IMR-90 (cell line): ENCODE measurements around the gene DYSF. TPM values are rescaled to one million over a fixed set of nuclear protein-coding genes. Genes with fewer than 3 reads are reported as not detected.
"Not testable (repeated sequence)": the region's sequence is repeated elsewhere in the genome, so short reads cannot be mapped to it uniquely, and the experiment has no call there.

Source experiments
- ATAC-seq: fragments of 200-7000 bp; cut with Tn5 transposase; 2 replicates; pipeline ENCODE4 v1.9.1; 2020; ENCODE audit warnings: low read depth, mild to moderate bottlenecking, moderate library complexity
- BruUV-seq: library from RNA; stranded (reverse); fragments of 400-500 nt; replicated peaks from 2 replicates; lab custom pipeline; 2021; lab: Mats Ljungman, UMichigan
- CTCF ChIA-PET: fragments of 300-600 bp; formaldehyde crosslinking; extraction: SDS; loops from one replicate; lab custom pipeline; 2021; ENCODE audit warnings: antibody characterized with exemption; lab: Yijun Ruan, JAX
- POLR2A ChIA-PET: fragments of 300-600 bp; sonication (Branson Sonifier 250); formaldehyde crosslinking; loops from one replicate; lab custom pipeline; 2022; ENCODE audit warnings: antibody characterized with exemption; ENCODE audit not compliant: unreplicated experiment; lab: Charles Lee
- DNase-seq: peaks from one replicate; pipeline ENCODE4 v3.0.0; 2013
- H2AFZ ChIP-seq: replicated peaks from 2 replicates; pipeline ENCODE3; 2013; ENCODE audit warnings: low read length, mild to moderate bottlenecking; ENCODE audit not compliant: poor library complexity
- H2AK5ac ChIP-seq: 2 replicates; pipeline ENCODE4 v1.6.1; 2013; ENCODE audit warnings: low read depth, low read length, inconsistent platforms
- H2AK9ac ChIP-seq: replicated peaks from 2 replicates; pipeline ENCODE3; 2013; ENCODE audit warnings: mild to moderate bottlenecking, low read depth, low read length, moderate library complexity; ENCODE audit not compliant: poor library complexity
- H2BK120ac ChIP-seq: 2 replicates; pipeline ENCODE4 v1.6.1; 2013; ENCODE audit warnings: low read depth, low read length, inconsistent platforms
- H2BK15ac ChIP-seq: 3 replicates; pipeline ENCODE4 v1.6.1; 2013; ENCODE audit warnings: low read depth, low read length, inconsistent platforms
- H2BK20ac ChIP-seq: 2 replicates; pipeline ENCODE4 v1.6.1; 2013; ENCODE audit warnings: low read depth, mild to moderate bottlenecking, inconsistent platforms, low read length, moderate library complexity
- H2BK5ac ChIP-seq: 2 replicates; pipeline ENCODE4 v1.6.1; 2013; ENCODE audit warnings: mild to moderate bottlenecking, low read depth, low read length, inconsistent platforms; ENCODE audit not compliant: poor library complexity, severe bottlenecking
- H3K14ac ChIP-seq: replicated peaks from 2 replicates; pipeline ENCODE4 v1.6.1; 2013; ENCODE audit warnings: low read depth, low read length, inconsistent platforms
- H3K18ac ChIP-seq: 2 replicates; pipeline ENCODE4 v1.6.1; 2013; ENCODE audit warnings: low read depth, low read length, control low read depth
- H3K23ac ChIP-seq: 2 replicates; pipeline ENCODE4 v1.6.1; 2013; ENCODE audit warnings: low read depth, low read length, inconsistent platforms
- H3K27ac ChIP-seq: 2 replicates; pipeline ENCODE4 v1.5.1; 2013; ENCODE audit warnings: mild to moderate bottlenecking, control low read depth, low read length; ENCODE audit not compliant: insufficient read depth
- H3K27me3 ChIP-seq: 2 replicates; pipeline ENCODE4 v1.6.1; 2013; ENCODE audit warnings: low read length; ENCODE audit not compliant: control insufficient read depth, insufficient read depth
- H3K36me3 ChIP-seq: 2 replicates; pipeline ENCODE4 v1.6.1; 2013; ENCODE audit warnings: low read length, mixed read lengths; ENCODE audit not compliant: control insufficient read depth, insufficient read depth
- H3K4ac ChIP-seq: 2 replicates; pipeline ENCODE4 v1.6.1; 2013; ENCODE audit warnings: low read depth, low read length, inconsistent platforms
- H3K4me1 ChIP-seq: 2 replicates; pipeline ENCODE4 v1.6.1; 2013; ENCODE audit warnings: low read length, mixed read lengths; ENCODE audit not compliant: control insufficient read depth, insufficient read depth
- H3K4me2 ChIP-seq: 2 replicates; pipeline ENCODE4 v1.6.1; 2013; ENCODE audit warnings: low read depth, mild to moderate bottlenecking, control low read depth, low read length, moderate library complexity
- H3K4me3 ChIP-seq: 2 replicates; pipeline ENCODE4 v1.5.1; 2013; ENCODE audit warnings: low read depth, mild to moderate bottlenecking, control low read depth, low read length, moderate library complexity; ENCODE audit not compliant: insufficient read depth
- H3K56ac ChIP-seq: 2 replicates; pipeline ENCODE4 v1.6.1; 2013; ENCODE audit warnings: low read length, inconsistent platforms; ENCODE audit not compliant: insufficient read depth; ENCODE audit errors: extremely low read depth
- H3K79me1 ChIP-seq, 2 experiments: 2 replicates each; pipeline ENCODE4 v1.6.1; 2013; ENCODE audit warnings: low read length in 2 of 2, inconsistent platforms in 1 of 2, low read depth in 1 of 2
- H3K9ac ChIP-seq: 2 replicates; pipeline ENCODE4 v1.6.1; 2013; ENCODE audit warnings: low read depth, low read length, control low read depth
- H3K9me1 ChIP-seq: 2 replicates; pipeline ENCODE4 v1.6.1; 2013; ENCODE audit warnings: low read length, inconsistent platforms; ENCODE audit not compliant: insufficient read depth
- H3K9me3 ChIP-seq: 2 replicates; pipeline ENCODE4 v1.6.1; 2013; ENCODE audit warnings: low read length; ENCODE audit not compliant: control insufficient read depth, insufficient read depth
- H4K20me1 ChIP-seq: 2 replicates; pipeline ENCODE4 v1.6.1; 2013; ENCODE audit warnings: low read length, inconsistent platforms; ENCODE audit not compliant: insufficient read depth
- H4K5ac ChIP-seq: 2 replicates; pipeline ENCODE4 v1.6.1; 2013; ENCODE audit warnings: mild to moderate bottlenecking, low read depth, low read length, control low read depth
- H4K8ac ChIP-seq, 2 experiments: 2 replicates each; pipeline ENCODE4 v1.6.1; 2013; ENCODE audit warnings: low read depth in 2 of 2, low read length in 2 of 2, control low read depth in 1 of 2, inconsistent platforms in 1 of 2
- H4K91ac ChIP-seq: 2 replicates; pipeline ENCODE4 v1.6.1; 2013; ENCODE audit warnings: low read depth, low read length, inconsistent platforms; ENCODE audit not compliant: insufficient read depth
- CEBPB ChIP-seq: IDR thresholded peaks from 2 replicates; pipeline ENCODE4 v1.6.1; 2012; ENCODE audit warnings: low read depth, low read length, improper control_type of control experiment
- FOS ChIP-seq: fragments of 150-350 bp; IDR thresholded peaks from 2 replicates; pipeline ENCODE4 v1.6.1; 2016; ENCODE audit warnings: low read depth, low read length
- MAFK ChIP-seq: IDR thresholded peaks from 2 replicates; pipeline ENCODE4 v1.6.1; 2012; ENCODE audit warnings: low read depth, low read length, improper control_type of control experiment
- MXI1 ChIP-seq: IDR thresholded peaks from 2 replicates; pipeline ENCODE4 v1.6.1; 2012; ENCODE audit warnings: low read depth, mild to moderate bottlenecking, low read length, moderate library complexity, borderline replicate concordance
- RFX5 ChIP-seq: IDR thresholded peaks from 2 replicates; pipeline ENCODE4 v1.8.0; 2012; ENCODE audit warnings: low read depth, mild to moderate bottlenecking, low read length, moderate library complexity
- SMC3 ChIP-seq: fragments of 150-350 bp; IDR thresholded peaks from 2 replicates; pipeline ENCODE4 v1.6.1; 2016; ENCODE audit warnings: low read depth, mild to moderate bottlenecking, antibody characterized with exemption, low read length, moderate library complexity
- WGBS, 2 experiments: methylation state at CpG; one replicate each; pipeline versions ENCODE4 v1.1.5 to v1.1.7; 2013; ENCODE audit warnings: missing lambda C conversion rate in 2 of 2; ENCODE audit not compliant: insufficient read length in 1 of 2; ENCODE audit errors: extremely low coverage in 2 of 2; 5-methylcytosine and 5-hydroxymethylcytosine counted together
- dilution Hi-C: fragments of 300-500 bp; cut with HindIII; formaldehyde crosslinking; loops from one replicate; pipeline ENCODE4 v1.14.3; 2018; ENCODE audit warnings: low sequenced_read_pairs; ENCODE audit not compliant: unreplicated experiment
- in situ Hi-C: fragments of 300-500 bp; cut with MboI; formaldehyde crosslinking; loops from 3 replicates; pipeline ENCODE4 v1.14.3; 2019; ENCODE audit warnings: low sequenced_read_pairs, inconsistent platforms, mixed read lengths
- intact Hi-C: fragments of 100-400 bp; cut with micrococcal nuclease; formaldehyde crosslinking; loops from 2 replicates; pipeline ENCODE4 v1.10.0; 2022
- polyA plus RNA-seq, 3 experiments: library from polyadenylated mRNA; depleted of rRNA; stranded (reverse); fragments of >200 nt; gene quantifications; 2 replicates each; pipeline ENCODE4 v1.2.3, GENCODE V29; 2012; ENCODE audit warnings: low replicate concordance in 1 of 3
- total RNA-seq: library from RNA; depleted of rRNA; stranded (reverse); fragments of >200 nt; gene quantifications from 2 replicates; pipeline ENCODE4 v1.2.3, GENCODE V29; 2012
- TF ChIP-seq, protein P1 (sequence below): fragments of 150-350 bp; IDR thresholded peaks from 2 replicates; pipeline ENCODE4 v1.6.1; 2016; ENCODE audit warnings: low read depth, mild to moderate bottlenecking, low read length, moderate library complexity, borderline replicate concordance

DYSF gene
- total and polyA plus RNA-seq, 2 of the 4 experiments (the other 2 are of a cell fraction): 0.09 to 0.18 TPM

DNA sequence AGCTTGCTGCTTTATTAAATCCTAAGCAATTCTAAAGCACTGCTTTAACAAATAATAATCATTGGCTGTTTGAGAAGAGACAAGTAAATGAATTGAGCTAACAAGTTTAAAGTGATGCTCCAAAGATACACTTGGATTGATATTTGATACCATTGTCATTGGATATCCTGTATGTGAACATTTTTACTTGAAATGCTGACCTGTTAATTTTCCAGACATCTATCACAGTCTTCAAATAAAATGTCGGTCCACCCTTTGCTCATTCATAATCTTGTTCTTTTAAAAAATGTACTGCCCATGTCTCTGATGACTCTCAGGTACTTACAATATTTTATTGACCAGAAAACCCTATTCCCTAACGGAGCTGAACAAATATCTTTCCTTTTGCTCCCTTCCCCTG lies 202.1 kb downstream of the DYSF start:
- no TSS peak for BruUV-seq
- Histone ChIP-seq H4K91ac (no peak overlapping the region), H3K56ac (no peak overlapping the region), H3K27me3 (no peaks in the 10 kb centered on the region), H3K9ac (no peak overlapping the region), H4K8ac (no peak overlapping the region), H3K27ac (no peak overlapping the region), H2AK5ac (no peak overlapping the region), H2AK9ac (no peak overlapping the region), H4K20me1 (no peaks in the 10 kb centered on the region), H3K4me2 (no peak overlapping the region), H3K23ac (no peak overlapping the region), H2BK120ac (no peak overlapping the region), H3K4me1 (no peaks in the 10 kb centered on the region), H3K4ac (no peak overlapping the region), H2BK5ac (no peak overlapping the region), H3K18ac (no peak overlapping the region), H2AFZ (no peak overlapping the region), H3K36me3 (no peaks in the 10 kb centered on the region), H4K5ac (no peak overlapping the region), H3K4me3 (no peak overlapping the region), H2BK20ac (no peak overlapping the region), H3K79me1 (no peaks in the 10 kb centered on the region), H3K9me3 (peaks cover 4% of the 10 kb centered on the region), H3K14ac (no peak overlapping the region), H2BK15ac (no peak overlapping the region), H3K9me1 (no peaks in the 10 kb centered on the region)
- CTCF ChIA-PET: interaction anchor here (0.5 kb wide), 1 partner anchor 17 kb away, joined by 7 read pairs; no protein-coding TSS in a partner anchor
- dilution Hi-C loops: no loop called here
- DNase-seq (no peak), ATAC-seq (no peak)
- TF ChIP-seq, protein P1, sequence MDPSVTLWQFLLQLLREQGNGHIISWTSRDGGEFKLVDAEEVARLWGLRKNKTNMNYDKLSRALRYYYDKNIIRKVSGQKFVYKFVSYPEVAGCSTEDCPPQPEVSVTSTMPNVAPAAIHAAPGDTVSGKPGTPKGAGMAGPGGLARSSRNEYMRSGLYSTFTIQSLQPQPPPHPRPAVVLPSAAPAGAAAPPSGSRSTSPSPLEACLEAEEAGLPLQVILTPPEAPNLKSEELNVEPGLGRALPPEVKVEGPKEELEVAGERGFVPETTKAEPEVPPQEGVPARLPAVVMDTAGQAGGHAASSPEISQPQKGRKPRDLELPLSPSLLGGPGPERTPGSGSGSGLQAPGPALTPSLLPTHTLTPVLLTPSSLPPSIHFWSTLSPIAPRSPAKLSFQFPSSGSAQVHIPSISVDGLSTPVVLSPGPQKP: no peak
- TF ChIP-seq CEBPB (no peak), FOS (no peak), MAFK (peak; percentile 54), MXI1 (no peak), RFX5 (no peak), SMC3 (no peak)
- intact Hi-C loops: no loop called here
- POLR2A ChIA-PET: no interaction called here
- in situ Hi-C loops: no loop called here
- WGBS, 2 experiments: 35% methylated on average over 2 of the region's 2 CpGs; no CpG with 5 or more reads in 1 of the 2 experiments

DNA sequence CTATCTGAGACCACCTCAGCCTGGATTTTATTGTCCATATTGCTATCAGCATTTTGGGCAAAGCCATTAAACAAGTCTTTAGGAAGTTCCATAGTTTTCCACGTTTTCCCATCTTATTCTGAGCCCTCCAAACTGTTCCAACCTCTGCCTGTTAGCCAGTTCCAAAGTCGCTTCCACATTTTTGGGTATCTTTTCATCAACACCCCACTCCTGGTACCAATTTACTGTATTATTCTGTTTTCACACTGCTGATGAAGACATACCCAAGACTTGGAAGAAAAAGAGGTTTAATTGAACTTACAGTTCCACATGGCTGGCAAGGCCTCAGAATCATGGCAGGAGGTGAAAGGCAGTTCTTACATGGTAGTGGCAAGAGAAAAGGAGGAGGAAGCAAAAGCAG lies 204.9 kb downstream of the DYSF start:
- H4K20me1 ChIP-seq, H3K9ac ChIP-seq, H2AK9ac ChIP-seq, dilution Hi-C loops, H2BK120ac ChIP-seq, H3K4me3 ChIP-seq, H4K5ac ChIP-seq, H3K4ac ChIP-seq, H2BK20ac ChIP-seq, BruUV-seq, H3K14ac ChIP-seq, H3K9me1 ChIP-seq, H2BK5ac ChIP-seq, H3K23ac ChIP-seq, H3K18ac ChIP-seq, H3K56ac ChIP-seq, H3K79me1 ChIP-seq, CTCF ChIA-PET, H4K91ac ChIP-seq, H3K27me3 ChIP-seq, H3K4me2 ChIP-seq, POLR2A ChIA-PET, intact Hi-C loops, H4K8ac ChIP-seq, DNase-seq, in situ Hi-C loops, H2AFZ ChIP-seq, ATAC-seq, H3K4me1 ChIP-seq, H2AK5ac ChIP-seq, H3K27ac ChIP-seq, H2BK15ac ChIP-seq, H3K36me3 ChIP-seq, H3K9me3 ChIP-seq: not testable (repeated sequence)
- WGBS, 2 experiments: no CpG with 5 or more reads among the region's 2 CpGs
